Measurements from ENCODE around the gene ATOSA. TPM values are rescaled to one million over a fixed set of nuclear protein-coding genes. Genes with fewer than 3 reads are reported as not detected.

The ATOSA gene, protein sequence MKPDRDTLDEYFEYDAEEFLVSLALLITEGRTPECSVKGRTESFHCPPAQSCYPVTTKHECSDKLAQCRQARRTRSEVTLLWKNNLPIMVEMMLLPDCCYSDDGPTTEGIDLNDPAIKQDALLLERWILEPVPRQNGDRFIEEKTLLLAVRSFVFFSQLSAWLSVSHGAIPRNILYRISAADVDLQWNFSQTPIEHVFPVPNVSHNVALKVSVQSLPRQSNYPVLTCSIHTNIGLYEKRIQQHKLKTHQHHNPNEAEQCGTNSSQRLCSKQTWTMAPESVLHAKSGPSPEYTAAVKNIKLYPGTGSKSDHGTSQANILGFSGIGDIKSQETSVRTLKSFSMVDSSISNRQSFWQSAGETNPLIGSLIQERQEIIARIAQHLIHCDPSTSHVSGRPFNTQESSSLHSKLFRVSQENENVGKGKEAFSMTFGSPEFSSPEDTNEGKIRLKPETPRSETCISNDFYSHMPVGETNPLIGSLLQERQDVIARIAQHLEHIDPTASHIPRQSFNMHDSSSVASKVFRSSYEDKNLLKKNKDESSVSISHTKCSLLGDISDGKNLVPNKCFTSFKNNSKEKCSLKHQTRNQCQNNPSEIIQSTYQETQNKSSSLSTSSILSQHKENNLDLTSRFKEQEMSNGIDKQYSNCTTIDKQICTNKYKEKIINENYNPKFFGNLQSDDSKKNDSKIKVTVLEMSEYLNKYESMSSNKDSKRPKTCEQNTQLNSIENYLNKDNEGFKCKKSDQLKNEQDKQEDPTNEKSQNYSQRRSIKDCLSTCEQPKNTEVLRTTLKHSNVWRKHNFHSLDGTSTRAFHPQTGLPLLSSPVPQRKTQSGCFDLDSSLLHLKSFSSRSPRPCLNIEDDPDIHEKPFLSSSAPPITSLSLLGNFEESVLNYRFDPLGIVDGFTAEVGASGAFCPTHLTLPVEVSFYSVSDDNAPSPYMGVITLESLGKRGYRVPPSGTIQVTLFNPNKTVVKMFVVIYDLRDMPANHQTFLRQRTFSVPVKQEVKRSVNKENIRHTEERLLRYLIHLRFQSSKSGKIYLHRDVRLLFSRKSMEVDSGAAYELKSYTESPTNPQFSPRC
- total RNA-seq = 10 to 100 TPM; 18.2 to 19.3 TPM

DNA sequence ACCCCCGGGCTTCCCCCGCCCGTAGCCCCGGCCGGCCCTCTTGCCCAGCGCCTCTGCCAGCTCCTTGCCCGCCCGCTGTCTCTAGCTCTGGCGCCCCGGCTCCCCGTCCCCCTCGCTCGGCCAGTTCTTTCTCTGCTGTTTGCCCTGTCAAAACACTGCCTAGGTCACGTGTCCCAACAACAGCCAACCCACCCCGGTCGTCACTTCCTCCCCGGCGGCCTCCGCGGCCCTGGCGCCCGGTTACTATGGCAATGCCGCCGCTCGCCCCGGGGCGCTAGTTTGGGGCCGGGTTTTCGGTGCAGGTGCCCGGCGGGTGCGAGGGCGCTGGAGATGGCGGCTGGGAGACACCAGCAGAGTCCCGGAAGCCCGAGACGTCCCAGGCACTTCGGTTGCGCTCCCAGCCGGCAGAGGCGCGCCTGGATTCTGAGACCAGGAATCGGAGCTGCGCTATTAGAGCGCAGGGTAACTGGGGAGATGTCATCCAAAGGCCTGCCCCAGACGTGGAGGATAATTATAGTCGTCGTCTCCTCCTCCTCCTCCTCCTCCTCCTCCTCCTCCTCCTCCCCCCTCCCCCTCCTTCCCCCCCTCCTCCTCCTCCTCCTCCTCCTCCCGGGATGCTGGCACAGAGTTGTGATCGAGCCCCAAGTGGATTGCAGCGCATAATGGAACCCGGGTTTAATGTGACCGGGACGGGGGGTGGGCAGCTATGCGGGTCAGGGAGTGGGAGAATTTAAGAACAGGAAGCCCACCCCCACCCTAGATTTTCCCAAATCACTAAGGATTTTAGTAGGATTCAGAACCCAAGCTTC lies at the start of gene ATOSA:
Gene ATOSA (minus strand): TSS at position 157 of the 809 bp plus-strand sequence. CDS start 1,367 bp downstream, outside the sequence.
- DNase-seq = peak; percentile 95
- H3K36me3 Mint-ChIP-seq = peaks cover 13% of the 10 kb centered on the region
- H3K27ac Mint-ChIP-seq = peak within 1 kb of the TSS; percentile 97
- POLR2A ChIA-PET = interaction anchor here (0.6 to 1.7 kb wide), 4 partner anchors 21 to 215 kb away, joined by 3 to 5 read pairs (median 4); no protein-coding TSS in a partner anchor
- intact Hi-C loops (cut with micrococcal nuclease) = loop anchor here (2.0 to 5.0 kb wide), 5 partner anchors 31 to 667 kb away; no protein-coding TSS in a partner anchor
- H3K4me3 Mint-ChIP-seq = peak within 1 kb of the TSS; percentile 100
- no peaks in the 10 kb centered on the region for H3K9me3 Mint-ChIP-seq
- peaks cover 47% of the 10 kb centered on the region for H3K4me1 Mint-ChIP-seq (ENCODE audit: low read depth)
- CTCF ChIA-PET = interaction anchor here (0.9 kb wide), 1 partner anchor 121 kb away, joined by 4 read pairs; no protein-coding TSS in a partner anchor
- no peaks in the 10 kb centered on the region for H3K27me3 Mint-ChIP-seq

- ChIA-PET POLR2A (no interaction called here), CTCF (interaction anchor here (2.0 to 5.0 kb wide), 2 partner anchors 398 to 472 kb away, joined by 5 to 35 read pairs; no protein-coding TSS in a partner anchor)
- H3K9me3 Mint-ChIP-seq = no peaks in the 10 kb centered on the region
- intact Hi-C loops (cut with micrococcal nuclease) = no loop called here
- no peak overlapping the region for H3K4me3 Mint-ChIP-seq
- DNase-seq = no peak
- peaks cover 36% of the 10 kb centered on the region for H3K4me1 Mint-ChIP-seq (ENCODE audit: low read depth)
- no peaks in the 10 kb centered on the region for H3K27me3 Mint-ChIP-seq
- no peaks in the 10 kb centered on the region for H3K36me3 Mint-ChIP-seq
- no peak overlapping the region for H3K27ac Mint-ChIP-seq
Measured at GRCh38 chr15:52728899-52729298, 49.7 kb upstream of the ATOSA start.

GRCh38 chr15:52727815-52728214 lies 48.6 kb upstream of the ATOSA start:
- no peaks in the 10 kb centered on the region for H3K9me3 Mint-ChIP-seq
- H3K4me3 Mint-ChIP-seq = no peak overlapping the region
- no peaks in the 10 kb centered on the region for H3K27me3 Mint-ChIP-seq
- ChIA-PET CTCF (interaction anchor here (5.0 kb wide), 1 partner anchor 471 kb away, joined by 35 read pairs; no protein-coding TSS in a partner anchor), POLR2A (no interaction called here)
- intact Hi-C loops (cut with micrococcal nuclease) = no loop called here
- H3K27ac Mint-ChIP-seq = no peak overlapping the region
- H3K36me3 Mint-ChIP-seq = no peaks in the 10 kb centered on the region
- peaks cover 36% of the 10 kb centered on the region for H3K4me1 Mint-ChIP-seq (ENCODE audit: low read depth)
- no peak for DNase-seq

DNA sequence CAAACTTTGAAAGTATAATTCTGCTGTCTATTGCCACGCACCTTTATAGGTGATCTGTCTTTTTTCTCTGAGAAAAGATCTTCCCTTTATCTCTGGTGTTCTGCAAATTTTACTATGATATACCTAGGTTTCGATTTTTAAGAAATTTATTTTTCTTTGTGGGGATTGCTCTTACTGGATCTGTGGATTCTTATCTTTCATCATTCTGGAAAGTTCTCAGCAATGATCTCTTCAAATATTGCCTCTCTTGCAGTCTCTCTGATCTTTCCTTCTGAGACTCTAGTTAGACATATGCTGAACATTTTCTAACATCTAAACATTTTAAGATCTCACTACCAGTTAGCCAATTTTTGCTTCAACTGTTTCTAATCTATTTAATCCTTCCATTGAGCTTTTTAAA lies 47.0 kb upstream of the ATOSA start:
- intact Hi-C loops (cut with micrococcal nuclease) = no loop called here
- Mint-ChIP-seq H3K9me3 (no peaks in the 10 kb centered on the region), H3K4me1 (ENCODE audit: low read depth) (peaks cover 28% of the 10 kb centered on the region), H3K4me3 (no peak overlapping the region), H3K36me3 (no peaks in the 10 kb centered on the region), H3K27ac (no peak overlapping the region), H3K27me3 (no peaks in the 10 kb centered on the region)
- DNase-seq = no peak
- ChIA-PET CTCF (interaction anchor here (0.9 kb wide), 1 partner anchor 10 kb away, joined by 3 read pairs; no protein-coding TSS in a partner anchor), POLR2A (no interaction called here)

DNA sequence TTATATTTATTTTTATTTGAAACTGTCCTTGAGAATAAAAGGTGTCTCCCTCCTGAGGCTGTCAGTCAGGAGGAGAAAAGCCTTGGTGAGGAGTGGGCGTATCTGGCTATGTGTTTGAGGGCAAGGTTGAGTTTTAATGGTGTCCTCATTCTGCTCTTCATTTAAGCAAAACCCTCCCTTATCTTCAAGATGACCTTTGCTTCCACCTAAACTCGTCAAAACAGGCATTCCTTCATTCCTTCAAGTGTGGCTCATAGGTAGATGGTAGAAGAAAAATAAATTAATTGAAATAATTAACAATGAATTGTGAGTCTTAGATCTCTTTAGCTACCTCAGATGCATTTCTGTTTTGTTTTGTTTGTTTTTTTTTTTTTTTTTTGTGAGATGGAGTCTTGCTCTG lies 39.4 kb upstream of the ATOSA start:
- no peaks in the 10 kb centered on the region for H3K36me3 Mint-ChIP-seq
- no peaks in the 10 kb centered on the region for H3K27me3 Mint-ChIP-seq
- ChIA-PET POLR2A (no interaction called here), CTCF (no interaction called here)
- intact Hi-C loops (cut with micrococcal nuclease) = no loop called here
- H3K4me3 Mint-ChIP-seq = no peak overlapping the region
- DNase-seq = no peak
- H3K9me3 Mint-ChIP-seq = no peaks in the 10 kb centered on the region
- no peak overlapping the region for H3K27ac Mint-ChIP-seq
- no peaks in the 10 kb centered on the region for H3K4me1 Mint-ChIP-seq (ENCODE audit: low read depth)

GRCh38 chr15:52717924-52718323 lies 38.7 kb upstream of the ATOSA start:
- DNase-seq = no peak
- Mint-ChIP-seq H3K4me1 (ENCODE audit: low read depth) (no peaks in the 10 kb centered on the region), H3K9me3 (no peaks in the 10 kb centered on the region), H3K27me3 (no peaks in the 10 kb centered on the region), H3K27ac (no peak overlapping the region), H3K4me3 (no peak overlapping the region), H3K36me3 (no peaks in the 10 kb centered on the region)
- ChIA-PET CTCF (no interaction called here), POLR2A (no interaction called here)
- intact Hi-C loops (cut with micrococcal nuclease) = no loop called here

DNA sequence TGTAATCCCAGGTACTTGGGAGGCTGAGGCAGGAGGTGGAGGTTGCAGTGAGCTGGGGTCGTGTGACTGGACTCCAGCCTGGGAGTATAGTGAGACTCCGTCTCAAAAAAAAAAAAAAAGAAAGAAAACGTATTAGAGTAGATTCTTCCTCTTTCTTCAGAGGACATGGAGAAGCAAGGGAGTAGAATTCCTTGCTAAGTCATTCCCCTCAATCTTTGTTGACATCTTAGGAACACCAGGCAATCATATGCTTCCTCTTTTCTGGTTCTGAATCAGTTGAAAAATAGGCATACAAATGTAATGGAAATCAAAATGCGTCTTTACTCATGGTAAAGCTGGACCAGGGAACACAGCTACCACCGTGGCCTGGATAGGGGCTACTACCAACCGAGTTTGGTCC lies 38.3 kb upstream of the ATOSA start:
- ChIA-PET POLR2A (no interaction called here), CTCF (no interaction called here)
- no peaks in the 10 kb centered on the region for H3K4me1 Mint-ChIP-seq (ENCODE audit: low read depth)
- no peak for DNase-seq
- H3K9me3 Mint-ChIP-seq = no peaks in the 10 kb centered on the region
- no peak overlapping the region for H3K27ac Mint-ChIP-seq
- intact Hi-C loops (cut with micrococcal nuclease) = no loop called here
- no peak overlapping the region for H3K4me3 Mint-ChIP-seq
- no peaks in the 10 kb centered on the region for H3K27me3 Mint-ChIP-seq
- no peaks in the 10 kb centered on the region for H3K36me3 Mint-ChIP-seq

- POLR2A ChIA-PET = no interaction called here
- Mint-ChIP-seq H3K4me1 (ENCODE audit: low read depth) (no peaks in the 10 kb centered on the region), H3K27me3 (no peaks in the 10 kb centered on the region), H3K27ac (no peak overlapping the region), H3K4me3 (no peak overlapping the region), H3K36me3 (no peaks in the 10 kb centered on the region), H3K9me3 (no peaks in the 10 kb centered on the region)
- intact Hi-C loops (cut with micrococcal nuclease) = no loop called here
- no peak for DNase-seq
- CTCF ChIA-PET = no interaction called here
Measured at GRCh38 chr15:52716536-52716935, 37.3 kb upstream of the ATOSA start.

GRCh38 chr15:52715411-52715810 lies 36.2 kb upstream of the ATOSA start:
- intact Hi-C loops (cut with micrococcal nuclease) = no loop called here
- Mint-ChIP-seq H3K4me1 (ENCODE audit: low read depth) (peaks cover 5% of the 10 kb centered on the region), H3K27me3 (no peaks in the 10 kb centered on the region), H3K27ac (no peak overlapping the region), H3K4me3 (no peak overlapping the region), H3K36me3 (no peaks in the 10 kb centered on the region), H3K9me3 (no peaks in the 10 kb centered on the region)
- DNase-seq = no peak
- ChIA-PET POLR2A (no interaction called here), CTCF (no interaction called here)

GRCh38 chr15:52714968-52715367 lies 35.8 kb upstream of the ATOSA start:
- intact Hi-C loops (cut with micrococcal nuclease) = no loop called here
- no peak for DNase-seq
- H3K9me3 Mint-ChIP-seq = no peaks in the 10 kb centered on the region
- POLR2A ChIA-PET = no interaction called here
- H3K4me1 Mint-ChIP-seq (ENCODE audit: low read depth) = peaks cover 10% of the 10 kb centered on the region
- CTCF ChIA-PET = no interaction called here
- no peaks in the 10 kb centered on the region for H3K36me3 Mint-ChIP-seq
- H3K27ac Mint-ChIP-seq = no peak overlapping the region
- no peak overlapping the region for H3K4me3 Mint-ChIP-seq
- H3K27me3 Mint-ChIP-seq = no peaks in the 10 kb centered on the region

DNA sequence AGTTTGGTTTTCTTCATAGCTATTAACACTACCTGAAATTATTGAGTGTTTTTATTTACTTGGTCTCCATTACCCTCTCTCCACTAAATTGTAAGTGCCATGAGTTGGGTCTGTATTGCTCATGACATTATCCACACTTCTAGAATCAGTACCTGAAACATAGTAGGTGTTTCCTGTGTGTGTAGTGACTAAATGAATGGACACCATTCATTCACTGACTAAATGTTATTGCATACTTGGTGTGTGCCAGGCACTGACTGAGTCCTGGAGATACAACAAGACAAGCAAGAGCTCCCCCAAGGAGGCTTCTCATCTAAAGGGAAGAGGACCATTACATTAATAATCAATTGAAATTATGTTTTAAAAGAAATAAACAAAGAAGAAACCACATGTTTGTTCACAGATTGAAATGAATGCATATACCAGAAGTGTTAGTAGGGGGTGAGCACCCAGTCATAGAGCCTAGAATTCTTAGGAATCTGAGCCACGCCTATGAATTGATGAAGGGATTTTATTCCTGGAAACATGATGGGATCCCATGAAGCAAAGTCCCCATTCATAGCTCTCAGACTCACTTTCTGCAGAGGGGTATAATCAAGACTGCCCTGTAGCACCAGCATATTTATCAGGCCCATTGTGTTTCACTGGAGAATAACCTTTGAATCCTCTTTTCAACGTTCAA lies 31.7 kb upstream of the ATOSA start:
- ChIA-PET CTCF (interaction anchor here (1.0 to 1.8 kb wide), 2 partner anchors 23 to 369 kb away, joined by 3 to 5 read pairs; no protein-coding TSS in a partner anchor), POLR2A (interaction anchor here (1.0 kb wide), 1 partner anchor 29 kb away, joined by 4 read pairs; no protein-coding TSS in a partner anchor)
- intact Hi-C loops (cut with micrococcal nuclease) = loop anchor here (2.0 kb wide), 1 partner anchor 32 kb away; the partner anchor contains the start of gene ATOSA
- H3K36me3 Mint-ChIP-seq = no peaks in the 10 kb centered on the region
- H3K4me3 Mint-ChIP-seq = no peak overlapping the region
- no peaks in the 10 kb centered on the region for H3K9me3 Mint-ChIP-seq
- peak overlapping the region; percentile 46 for H3K27ac Mint-ChIP-seq
- peaks cover 10% of the 10 kb centered on the region for H3K4me1 Mint-ChIP-seq (ENCODE audit: low read depth)
- DNase-seq = no peak
- no peaks in the 10 kb centered on the region for H3K27me3 Mint-ChIP-seq

All from activated CD4-positive, alpha-beta memory T cell treated with anti-CD3 and anti-CD28 coated beads for 36 hours (primary cell).